AG04450 (cell line): ENCODE data around the gene ZCCHC7. TPM values are rescaled to one million over a fixed set of nuclear protein-coding genes. Genes with fewer than 3 reads are reported as not detected.

Source experiments
- CTCF ChIA-PET: fragments of 300-600, 350-600 bp; formaldehyde crosslinking; extraction: SDS; loops from one replicate; lab custom pipeline; 2022; ENCODE audit warnings: antibody characterized with exemption, inconsistent platforms; lab: Charles Lee
- POLR2A ChIA-PET: fragments of 350-600 bp; formaldehyde crosslinking; extraction: SDS; loops from one replicate; lab custom pipeline; 2021; ENCODE audit warnings: antibody characterized with exemption, inconsistent platforms; lab: Yijun Ruan, JAX
- DNase-seq: peaks from one replicate; pipeline ENCODE4 v3.0.0-alpha.2; 2011; ENCODE audit warnings: low read depth, low spot score
- H3K27ac ChIP-seq: one replicate; pipeline ENCODE4 v1.5.1; 2012; ENCODE audit warnings: low read depth, low read length, control low read depth
- H3K27me3 ChIP-seq: one replicate; pipeline ENCODE4 v1.6.0; 2012; ENCODE audit warnings: low read length; ENCODE audit not compliant: control insufficient read depth, insufficient read depth
- H3K4me3 ChIP-seq: 2 replicates; pipeline ENCODE4 v1.5.1; 2011; ENCODE audit warnings: mild to moderate bottlenecking, low read depth, low read length, control low read depth
- H3K9me3 ChIP-seq: 2 replicates; pipeline ENCODE4 v1.5.1; 2012; ENCODE audit warnings: low read length; ENCODE audit not compliant: control insufficient read depth, insufficient read depth
- polyA plus RNA-seq: library from polyadenylated mRNA; depleted of rRNA; stranded (reverse); fragments of >200 nt; gene quantifications from 2 replicates; pipeline ENCODE4 v1.2.3, GENCODE V29; 2011
- TF ChIP-seq, protein P1 (sequence below): IDR thresholded peaks from 2 replicates; pipeline ENCODE4 v1.5.1; 2011; ENCODE audit warnings: low read depth, low read length, control low read depth, inconsistent platforms

Gene ZCCHC7
- polyA plus RNA-seq, 1 experiment: 21.6 TPM

DNA sequence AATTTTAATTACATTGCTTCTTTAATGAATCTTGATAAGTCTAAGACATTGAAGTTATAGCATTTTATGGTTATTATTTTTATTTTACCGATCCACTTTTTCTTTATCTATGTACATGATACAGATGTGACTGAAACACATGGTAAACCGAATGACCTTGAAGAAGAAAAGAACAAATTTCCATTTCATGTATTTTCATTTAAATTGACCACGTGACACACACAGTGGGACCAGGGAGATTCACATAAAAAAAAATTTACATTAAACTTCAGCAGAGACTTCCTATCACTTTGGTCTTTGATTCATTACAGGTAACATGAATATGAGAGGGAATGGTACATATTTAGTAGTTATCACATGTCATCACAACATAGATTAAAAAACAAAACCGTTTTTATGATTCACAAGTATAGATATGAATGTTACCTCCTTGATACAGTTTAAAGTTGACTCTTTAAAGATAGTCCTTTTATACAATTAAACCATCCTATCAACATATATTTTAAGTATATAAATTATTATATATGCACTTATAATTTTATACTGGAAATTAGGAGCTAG lies 133.1 kb downstream of the ZCCHC7 start:
- no peak for DNase-seq
- Histone ChIP-seq H3K27ac (no peak overlapping the region), H3K27me3 (no peaks in the 10 kb centered on the region), H3K9me3 (no peaks in the 10 kb centered on the region), H3K4me3 (no peak overlapping the region)
- ChIA-PET CTCF (interaction anchor here (1.2 kb wide), 1 partner anchor 9 kb away, joined by 3 read pairs; no protein-coding TSS in a partner anchor), POLR2A (no interaction called here)
- TF ChIP-seq, protein P1, sequence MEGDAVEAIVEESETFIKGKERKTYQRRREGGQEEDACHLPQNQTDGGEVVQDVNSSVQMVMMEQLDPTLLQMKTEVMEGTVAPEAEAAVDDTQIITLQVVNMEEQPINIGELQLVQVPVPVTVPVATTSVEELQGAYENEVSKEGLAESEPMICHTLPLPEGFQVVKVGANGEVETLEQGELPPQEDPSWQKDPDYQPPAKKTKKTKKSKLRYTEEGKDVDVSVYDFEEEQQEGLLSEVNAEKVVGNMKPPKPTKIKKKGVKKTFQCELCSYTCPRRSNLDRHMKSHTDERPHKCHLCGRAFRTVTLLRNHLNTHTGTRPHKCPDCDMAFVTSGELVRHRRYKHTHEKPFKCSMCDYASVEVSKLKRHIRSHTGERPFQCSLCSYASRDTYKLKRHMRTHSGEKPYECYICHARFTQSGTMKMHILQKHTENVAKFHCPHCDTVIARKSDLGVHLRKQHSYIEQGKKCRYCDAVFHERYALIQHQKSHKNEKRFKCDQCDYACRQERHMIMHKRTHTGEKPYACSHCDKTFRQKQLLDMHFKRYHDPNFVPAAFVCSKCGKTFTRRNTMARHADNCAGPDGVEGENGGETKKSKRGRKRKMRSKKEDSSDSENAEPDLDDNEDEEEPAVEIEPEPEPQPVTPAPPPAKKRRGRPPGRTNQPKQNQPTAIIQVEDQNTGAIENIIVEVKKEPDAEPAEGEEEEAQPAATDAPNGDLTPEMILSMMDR: no peak

DNA sequence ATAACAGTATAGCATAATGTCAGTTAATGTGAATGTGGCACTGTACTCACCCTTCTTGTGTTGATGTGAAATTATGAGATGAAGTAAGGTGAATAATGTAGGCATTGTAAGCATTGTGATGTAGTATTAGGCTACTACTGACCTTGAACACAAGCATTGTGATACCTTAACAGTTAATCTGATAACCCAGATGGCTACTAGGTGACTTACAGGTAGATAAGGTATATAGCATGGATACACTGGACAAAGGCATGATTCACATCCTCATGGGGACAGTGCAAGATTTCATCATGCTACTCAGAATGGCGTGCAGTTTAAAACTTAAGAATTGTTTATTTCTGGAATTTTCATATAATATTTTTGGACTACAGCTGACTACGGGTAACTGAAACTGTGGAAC lies 134.8 kb downstream of the ZCCHC7 start:
- CTCF ChIA-PET: no interaction called here
- H3K9me3 ChIP-seq: no peaks in the 10 kb centered on the region
- no peak for DNase-seq
- TF ChIP-seq, protein P1: no peak
- H3K4me3 ChIP-seq: no peak overlapping the region
- POLR2A ChIA-PET: no interaction called here
- H3K27me3 ChIP-seq: no peaks in the 10 kb centered on the region
- no peak overlapping the region for H3K27ac ChIP-seq

DNA sequence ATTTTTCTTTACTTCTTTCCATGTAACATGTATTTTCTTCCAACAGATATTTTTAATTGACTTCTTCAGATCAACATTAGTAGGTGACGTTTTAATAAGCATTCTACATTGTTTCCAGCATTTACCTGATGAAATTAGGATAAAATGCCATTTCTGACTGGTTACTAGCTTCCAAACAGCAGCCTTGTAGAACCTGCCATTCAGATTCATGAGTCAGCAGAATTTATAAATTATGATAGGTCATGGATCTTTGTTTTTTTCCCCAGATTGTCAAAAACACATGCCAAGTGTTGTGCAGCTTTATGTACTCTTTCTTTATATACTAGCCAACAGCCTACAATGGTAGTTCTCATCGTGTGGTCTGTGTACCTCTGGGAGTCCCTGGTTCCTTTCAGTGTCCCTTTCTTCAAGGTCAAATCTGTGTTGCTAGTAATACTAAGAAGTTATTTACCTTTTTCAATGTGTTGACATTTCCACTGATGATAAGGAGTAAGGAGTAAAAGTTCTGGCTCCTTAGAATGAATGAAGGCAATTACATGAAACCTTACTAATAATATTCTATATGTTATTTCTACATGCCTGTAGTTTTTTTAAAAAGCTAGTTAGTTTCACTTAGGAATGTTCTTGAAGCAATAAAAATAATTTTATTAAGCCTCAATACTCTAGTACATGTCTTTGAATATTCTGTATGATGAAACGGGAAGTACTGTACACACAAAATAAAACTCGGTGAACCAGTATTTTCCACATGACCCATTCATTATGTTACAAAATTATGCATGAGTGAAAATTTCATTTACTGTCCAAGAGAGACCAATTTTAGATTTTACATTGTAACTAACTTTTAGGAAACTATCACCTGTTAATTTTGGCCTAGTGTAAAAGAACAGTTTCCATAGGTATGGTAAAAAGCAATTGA lies 135.8 kb downstream of the ZCCHC7 start:
- ChIA-PET CTCF (no interaction called here), POLR2A (no interaction called here)
- Histone ChIP-seq H3K4me3 (no peak overlapping the region), H3K9me3 (no peaks in the 10 kb centered on the region), H3K27ac (no peak overlapping the region), H3K27me3 (no peaks in the 10 kb centered on the region)
- no peak for DNase-seq
- TF ChIP-seq, protein P1: no peak

DNA sequence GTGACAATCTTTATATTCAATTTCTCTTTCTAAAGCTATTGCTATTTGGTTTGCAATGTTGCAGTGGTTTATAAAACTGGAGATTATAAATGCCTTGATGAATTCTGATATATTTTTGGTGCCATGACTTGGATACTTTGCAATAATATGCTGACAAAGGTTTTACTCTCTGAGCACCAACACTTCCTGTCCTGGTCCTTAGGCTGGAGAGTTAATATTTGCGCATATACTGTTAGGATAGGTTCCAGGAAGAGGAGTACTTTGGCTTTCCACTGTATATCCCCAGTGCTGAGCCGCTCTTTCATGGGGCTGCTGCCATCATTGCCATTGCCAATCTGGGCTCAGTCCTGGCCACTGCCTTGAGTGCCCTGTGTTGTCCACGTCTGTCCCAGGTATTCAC lies 139.6 kb downstream of the ZCCHC7 start:
- POLR2A ChIA-PET: no interaction called here
- Histone ChIP-seq H3K9me3 (no peaks in the 10 kb centered on the region), H3K4me3 (no peak overlapping the region), H3K27ac (no peak overlapping the region), H3K27me3 (no peaks in the 10 kb centered on the region)
- CTCF ChIA-PET: interaction anchor here (1.2 kb wide), 2 partner anchors 17 to 387 kb away, joined by 4 to 7 read pairs; no protein-coding TSS in a partner anchor
- TF ChIP-seq, protein P1: no peak
- DNase-seq: no peak

DNA sequence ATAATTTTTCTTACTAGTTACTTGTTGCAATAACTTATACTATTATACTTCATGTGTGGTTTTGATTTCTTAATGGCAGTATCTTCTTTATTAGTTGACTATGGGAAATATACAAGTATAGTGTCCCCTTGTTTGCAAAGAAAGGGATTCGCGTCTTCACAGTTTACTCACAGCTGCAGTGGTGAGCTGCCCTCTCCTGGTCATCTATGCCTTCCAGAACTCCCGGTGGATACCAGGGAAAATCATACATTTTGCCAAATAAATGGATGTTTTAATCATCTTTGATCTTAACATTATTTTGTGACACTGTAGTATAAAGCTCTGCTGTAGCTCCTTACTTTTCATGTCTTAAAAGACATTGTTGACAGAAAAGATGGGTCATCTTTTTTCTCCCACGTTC lies 142.0 kb downstream of the ZCCHC7 start:
- peak; percentile 6 for DNase-seq
- CTCF ChIA-PET: interaction anchor here (0.7 to 2.1 kb wide), 11 partner anchors 10 to 390 kb away, joined by 3 to 11 read pairs (median 3); no protein-coding TSS in a partner anchor
- H3K9me3 ChIP-seq: no peaks in the 10 kb centered on the region
- no peak overlapping the region for H3K4me3 ChIP-seq
- no peaks in the 10 kb centered on the region for H3K27me3 ChIP-seq
- TF ChIP-seq, protein P1: peak; percentile 77
- H3K27ac ChIP-seq: no peak overlapping the region
- POLR2A ChIA-PET: no interaction called here
